ENCODE results near the gene CNTN2.

DNA sequence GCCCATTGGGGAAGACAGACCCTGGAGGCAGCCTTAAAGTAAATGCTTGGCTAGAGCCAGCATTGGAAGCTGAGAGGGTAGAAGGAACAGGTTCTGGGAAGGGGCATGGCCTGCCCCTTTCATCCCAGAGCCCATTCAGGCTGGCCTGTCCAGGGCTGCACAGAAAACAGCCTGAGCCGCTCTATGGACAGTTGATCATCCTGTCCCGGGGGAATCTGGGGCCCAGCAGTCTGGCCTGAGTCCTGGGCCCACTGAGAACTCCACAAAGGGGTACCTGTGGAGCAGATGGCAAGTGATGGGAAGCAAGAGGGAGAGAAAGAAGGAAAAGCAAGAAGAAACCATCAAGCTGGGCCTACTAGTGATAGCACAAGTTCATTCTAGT, 28.0 kb downstream of the CNTN2 start:
- TF ChIP-seq, protein P1, sequence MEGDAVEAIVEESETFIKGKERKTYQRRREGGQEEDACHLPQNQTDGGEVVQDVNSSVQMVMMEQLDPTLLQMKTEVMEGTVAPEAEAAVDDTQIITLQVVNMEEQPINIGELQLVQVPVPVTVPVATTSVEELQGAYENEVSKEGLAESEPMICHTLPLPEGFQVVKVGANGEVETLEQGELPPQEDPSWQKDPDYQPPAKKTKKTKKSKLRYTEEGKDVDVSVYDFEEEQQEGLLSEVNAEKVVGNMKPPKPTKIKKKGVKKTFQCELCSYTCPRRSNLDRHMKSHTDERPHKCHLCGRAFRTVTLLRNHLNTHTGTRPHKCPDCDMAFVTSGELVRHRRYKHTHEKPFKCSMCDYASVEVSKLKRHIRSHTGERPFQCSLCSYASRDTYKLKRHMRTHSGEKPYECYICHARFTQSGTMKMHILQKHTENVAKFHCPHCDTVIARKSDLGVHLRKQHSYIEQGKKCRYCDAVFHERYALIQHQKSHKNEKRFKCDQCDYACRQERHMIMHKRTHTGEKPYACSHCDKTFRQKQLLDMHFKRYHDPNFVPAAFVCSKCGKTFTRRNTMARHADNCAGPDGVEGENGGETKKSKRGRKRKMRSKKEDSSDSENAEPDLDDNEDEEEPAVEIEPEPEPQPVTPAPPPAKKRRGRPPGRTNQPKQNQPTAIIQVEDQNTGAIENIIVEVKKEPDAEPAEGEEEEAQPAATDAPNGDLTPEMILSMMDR (IDR thresholded peaks at IDR 0.05) = no peak
- TF ChIP-seq POLR2AphosphoS5 (IDR thresholded peaks at IDR 0.05; ENCODE audit: insufficient read depth in 1 of 2, low read depth in 1 of 2) = no peak
- TF ChIP-seq POLR2A (IDR thresholded peaks at IDR 0.05) = no peak
